ENCODE measurements around the gene SLC2A4.
A peak's percentile ranks its signal among the peaks of the same experiment; 100 is the strongest.
"Not testable (repeated sequence)": the region's sequence is repeated elsewhere in the genome, so short reads cannot be mapped to it uniquely, and the experiment has no call there.

Gene SLC2A4

GRCh38 chr17:7328840-7329373 is 47.4 kb downstream of the SLC2A4 start, which contains the start of gene NEURL4:
NEURL4 (minus strand) TSS chr17:7329335; CDS start chr17:7329312, 23 bp downstream.
- Histone ChIP-seq H3K36me3 (ENCODE audit: control insufficient read depth, insufficient read depth, low read length) (peaks cover 27% of the 10 kb centered on the region), H3K4me3 (ENCODE audit: low read depth, low read length) (peak within 1 kb of the TSS; percentile 96), H3K9ac (ENCODE audit: low read length) (peak within 1 kb of the TSS; percentile 75), H3K4me1 (ENCODE audit: control insufficient read depth, insufficient read depth, low read length) (peaks cover 3% of the 10 kb centered on the region; the same call in 1 of the 2 replicates), H3K9me3 (ENCODE audit: control insufficient read depth, insufficient read depth, low read depth, low read length) (no peaks in the 10 kb centered on the region), H3K27ac (ENCODE audit: low read depth, low read length) (peak within 1 kb of the TSS; percentile 79), H3K27me3 (ENCODE audit: control insufficient read depth, insufficient read depth, low read length) (no peaks in the 10 kb centered on the region)

GRCh38 chr17:7329374-7329996 is 48.0 kb downstream of the SLC2A4 start:
- H3K4me1 ChIP-seq (ENCODE audit: control insufficient read depth, insufficient read depth, low read length), result peaks cover 3% of the 10 kb centered on the region; the same call in 1 of the 2 replicates
- H3K4me3 ChIP-seq (ENCODE audit: low read depth, low read length), result peak overlapping the region; percentile 96
- no peaks in the 10 kb centered on the region for H3K27me3 ChIP-seq (ENCODE audit: control insufficient read depth, insufficient read depth, low read length)
- peak overlapping the region; percentile 75 for H3K9ac ChIP-seq (ENCODE audit: low read length)
- peak overlapping the region; percentile 79 for H3K27ac ChIP-seq (ENCODE audit: low read depth, low read length)
- peaks cover 23% of the 10 kb centered on the region for H3K36me3 ChIP-seq (ENCODE audit: control insufficient read depth, insufficient read depth, low read length)
- H3K9me3 ChIP-seq (ENCODE audit: control insufficient read depth, insufficient read depth, low read depth, low read length), result no peaks in the 10 kb centered on the region

GRCh38 chr17:7329997-7330637 is 48.6 kb downstream of the SLC2A4 start:
- peak overlapping the region; percentile 96 for H3K4me3 ChIP-seq (ENCODE audit: low read depth, low read length)
- no peaks in the 10 kb centered on the region for H3K27me3 ChIP-seq (ENCODE audit: control insufficient read depth, insufficient read depth, low read length)
- peak overlapping the region; percentile 75 for H3K9ac ChIP-seq (ENCODE audit: low read length)
- peak overlapping the region; percentile 79 for H3K27ac ChIP-seq (ENCODE audit: low read depth, low read length)
- H3K36me3 ChIP-seq (ENCODE audit: control insufficient read depth, insufficient read depth, low read length), result peaks cover 19% of the 10 kb centered on the region
- H3K4me1 ChIP-seq (ENCODE audit: control insufficient read depth, insufficient read depth, low read length), result peaks cover 3% of the 10 kb centered on the region; the same call in 1 of the 2 replicates
- no peaks in the 10 kb centered on the region for H3K9me3 ChIP-seq (ENCODE audit: control insufficient read depth, insufficient read depth, low read depth, low read length)

- H3K4me1 ChIP-seq (ENCODE audit: control insufficient read depth, insufficient read depth, low read length), result peaks cover 3% of the 10 kb centered on the region; the same call in 1 of the 2 replicates
- no peaks in the 10 kb centered on the region for H3K27me3 ChIP-seq (ENCODE audit: control insufficient read depth, insufficient read depth, low read length)
- H3K4me3 ChIP-seq (ENCODE audit: low read depth, low read length), result peak overlapping the region; percentile 96
- H3K9ac ChIP-seq (ENCODE audit: low read length), result peak overlapping the region; percentile 54
- peak overlapping the region; percentile 41; the same call in 1 of the 2 replicates for H3K27ac ChIP-seq (ENCODE audit: low read depth, low read length)
- H3K9me3 ChIP-seq (ENCODE audit: control insufficient read depth, insufficient read depth, low read depth, low read length), result no peaks in the 10 kb centered on the region
- H3K36me3 ChIP-seq (ENCODE audit: control insufficient read depth, insufficient read depth, low read length), result peaks cover 14% of the 10 kb centered on the region
Measured at GRCh38 chr17:7330638-7331015, 49.1 kb downstream of the SLC2A4 start.

GRCh38 chr17:7332111-7332510 is 50.6 kb downstream of the SLC2A4 start:
- Histone ChIP-seq H3K27ac (ENCODE audit: low read depth, low read length) (no peak overlapping the region), H3K27me3 (ENCODE audit: control insufficient read depth, insufficient read depth, low read length) (no peaks in the 10 kb centered on the region), H3K36me3 (ENCODE audit: control insufficient read depth, insufficient read depth, low read length) (no peaks in the 10 kb centered on the region; the same call in 1 of the 2 replicates), H3K4me1 (ENCODE audit: control insufficient read depth, insufficient read depth, low read length) (peaks cover 16% of the 10 kb centered on the region), H3K9me3 (ENCODE audit: control insufficient read depth, insufficient read depth, low read depth, low read length) (no peaks in the 10 kb centered on the region), H3K9ac (ENCODE audit: low read length) (no peak overlapping the region), H3K4me3 (ENCODE audit: low read depth, low read length) (no peak overlapping the region)

- not testable (repeated sequence) for H3K27me3 ChIP-seq (ENCODE audit: control insufficient read depth, insufficient read depth, low read length); H3K9ac ChIP-seq (ENCODE audit: low read length); H3K4me3 ChIP-seq (ENCODE audit: low read depth, low read length); H3K9me3 ChIP-seq (ENCODE audit: control insufficient read depth, insufficient read depth, low read depth, low read length); H3K27ac ChIP-seq (ENCODE audit: low read depth, low read length); H3K36me3 ChIP-seq (ENCODE audit: control insufficient read depth, insufficient read depth, low read length)
- peaks cover 22% of the 10 kb centered on the region for H3K4me1 ChIP-seq (ENCODE audit: control insufficient read depth, insufficient read depth, low read length)
Measured at GRCh38 chr17:7332600-7333069, 51.1 kb downstream of the SLC2A4 start.

- no peak overlapping the region for H3K9ac ChIP-seq (ENCODE audit: low read length)
- no peaks in the 10 kb centered on the region for H3K27me3 ChIP-seq (ENCODE audit: control insufficient read depth, insufficient read depth, low read length)
- no peaks in the 10 kb centered on the region for H3K36me3 ChIP-seq (ENCODE audit: control insufficient read depth, insufficient read depth, low read length)
- H3K9me3 ChIP-seq (ENCODE audit: control insufficient read depth, insufficient read depth, low read depth, low read length), result no peaks in the 10 kb centered on the region
- H3K4me1 ChIP-seq (ENCODE audit: control insufficient read depth, insufficient read depth, low read length), result peaks cover 23% of the 10 kb centered on the region
- no peak overlapping the region for H3K4me3 ChIP-seq (ENCODE audit: low read depth, low read length)
- no peak overlapping the region for H3K27ac ChIP-seq (ENCODE audit: low read depth, low read length)
Measured at GRCh38 chr17:7334938-7335538, 53.5 kb downstream of the SLC2A4 start.

- not testable (repeated sequence) for H3K9ac ChIP-seq (ENCODE audit: low read length); H3K27ac ChIP-seq (ENCODE audit: low read depth, low read length); H3K4me3 ChIP-seq (ENCODE audit: low read depth, low read length); H3K27me3 ChIP-seq (ENCODE audit: control insufficient read depth, insufficient read depth, low read length); H3K36me3 ChIP-seq (ENCODE audit: control insufficient read depth, insufficient read depth, low read length); H3K9me3 ChIP-seq (ENCODE audit: control insufficient read depth, insufficient read depth, low read depth, low read length)
- H3K4me1 ChIP-seq (ENCODE audit: control insufficient read depth, insufficient read depth, low read length), result peaks cover 23% of the 10 kb centered on the region
Measured at GRCh38 chr17:7335765-7336164, 54.2 kb downstream of the SLC2A4 start.

GRCh38 chr17:7336240-7337175 is 55.0 kb downstream of the SLC2A4 start, which contains the start of gene ACAP1:
ACAP1 (plus strand) TSS chr17:7336529; CDS start chr17:7336735, 206 bp downstream.
- Histone ChIP-seq H3K36me3 (ENCODE audit: control insufficient read depth, insufficient read depth, low read length) (no peaks in the 10 kb centered on the region), H3K9me3 (ENCODE audit: control insufficient read depth, insufficient read depth, low read depth, low read length) (no peaks in the 10 kb centered on the region), H3K4me3 (ENCODE audit: low read depth, low read length) (peak within 1 kb of the TSS; percentile 49), H3K9ac (ENCODE audit: low read length) (peak within 1 kb of the TSS; percentile 72), H3K27me3 (ENCODE audit: control insufficient read depth, insufficient read depth, low read length) (no peaks in the 10 kb centered on the region), H3K27ac (ENCODE audit: low read depth, low read length) (peak within 1 kb of the TSS; percentile 24; the same call in 1 of the 2 replicates), H3K4me1 (ENCODE audit: control insufficient read depth, insufficient read depth, low read length) (peaks cover 23% of the 10 kb centered on the region)

GRCh38 chr17:7337600-7337999 is 56.1 kb downstream of the SLC2A4 start:
- not testable (repeated sequence) for H3K4me3 ChIP-seq (ENCODE audit: low read depth, low read length); H3K9ac ChIP-seq (ENCODE audit: low read length)

More at GRCh38 chr17:7337600-7337999, 56.1 kb downstream of the SLC2A4 start:
- peaks cover 20% of the 10 kb centered on the region for H3K4me1 ChIP-seq (ENCODE audit: control insufficient read depth, insufficient read depth, low read length)
- not testable (repeated sequence) for H3K27ac ChIP-seq (ENCODE audit: low read depth, low read length); H3K27me3 ChIP-seq (ENCODE audit: control insufficient read depth, insufficient read depth, low read length); H3K36me3 ChIP-seq (ENCODE audit: control insufficient read depth, insufficient read depth, low read length); H3K9me3 ChIP-seq (ENCODE audit: control insufficient read depth, insufficient read depth, low read depth, low read length)

All from HUES6 (cell line).